Spleen (tissue), 11 donors: ENCODE results near the gene TEX53. TPM values are rescaled to one million over a fixed set of nuclear protein-coding genes. Genes with fewer than 3 reads are reported as not detected.

Source experiments
- DNase-seq: peaks from one replicate; pipeline ENCODE4 v3.0.0-alpha.2; 2020
- H3K27ac ChIP-seq, 8 donors: fragments of 200-600 bp; sonication (generic) in 7 of 8; 1 replicate in 4 of 8; 2 replicates in 4 of 8; pipeline versions ENCODE4 v1.5.0 to v1.8.0; 2016 to 2021; ENCODE audit warnings: inconsistent platforms in 4 of 8, mild to moderate bottlenecking in 4 of 8, moderate library complexity in 1 of 8
- H3K27me3 ChIP-seq, 7 donors: fragments of 200-600 bp; sonication (generic) in 6 of 7; replicated peaks in 1 of 7; 1 replicate in 4 of 7; 2 replicates in 3 of 7; pipeline versions ENCODE4 v1.5.0 to v1.8.0; 2016 to 2021; ENCODE audit warnings: inconsistent platforms in 3 of 7, mild to moderate bottlenecking in 1 of 7
- H3K36me3 ChIP-seq, 6 donors: fragments of 200-600 bp; sonication (generic) in 5 of 6; 1 replicate in 4 of 6; 2 replicates in 2 of 6; pipeline versions ENCODE4 v1.5.0 to v1.8.0; 2016 to 2021; ENCODE audit warnings: inconsistent platforms in 2 of 6
- H3K4me1 ChIP-seq, 6 donors: fragments of 200-600 bp; sonication (generic) in 5 of 6; 1 replicate in 3 of 6; 2 replicates in 3 of 6; pipeline versions ENCODE4 v1.5.0 to v1.8.0; 2016 to 2021; ENCODE audit warnings: inconsistent platforms in 3 of 6
- H3K4me3 ChIP-seq, 8 donors: fragments of 200-600 bp; sonication (generic) in 7 of 8; 1 replicate in 4 of 8; 2 replicates in 4 of 8; pipeline versions ENCODE4 v1.5.0 to v1.8.0; 2016 to 2021; ENCODE audit warnings: inconsistent platforms in 4 of 8, mild to moderate bottlenecking in 4 of 8, moderate library complexity in 2 of 8
- H3K9me3 ChIP-seq, 8 donors: fragments of 200-600 bp; sonication (generic) in 7 of 8; 1 replicate in 4 of 8; 2 replicates in 4 of 8; pipeline versions ENCODE4 v1.5.0 to v1.8.0; 2016 to 2021; ENCODE audit warnings: inconsistent platforms in 4 of 8
- CTCF ChIP-seq, 11 experiments: fragments of 200-600 bp in 7 of 11; fragments of 450-650 bp in 4 of 11; sonication (generic) in 4 of 11; IDR thresholded peaks in 8 of 11; conservative IDR thresholded peaks in 3 of 11; 1 replicate in 7 of 11; 2 replicates in 4 of 11; pipeline versions ENCODE4 v1.4.0 to v1.8.0; 2016 to 2021; ENCODE audit warnings: antibody characterized with exemption in 11 of 11, inconsistent platforms in 4 of 11, mild to moderate bottlenecking in 1 of 11
- POLR2A ChIP-seq, 3 donors: fragments of 450-650 bp; IDR thresholded peaks; one replicate each; pipeline ENCODE4 v1.5.1; 2017; ENCODE audit warnings: antibody characterized with exemption in 3 of 3, mild to moderate bottlenecking in 1 of 3
- POLR2AphosphoS5 ChIP-seq, 3 donors: sonication (generic); formaldehyde crosslinking; IDR thresholded peaks; one replicate each; pipeline ENCODE4 v1.5.1; 2017; ENCODE audit warnings: antibody characterized with exemption in 3 of 3
- WGBS, 5 donors: extraction: QIAGEN DNeasy Blood & Tissue Kit in 3 of 5; methylation state at CpG; one replicate each; pipeline versions ENCODE4 v1.1.5 to v1.1.7; 2013 to 2018; 5-methylcytosine and 5-hydroxymethylcytosine counted together
- intact Hi-C: fragments of 100-400 bp; cut with DNase I; formaldehyde crosslinking; loops from one replicate; pipeline ENCODE4 v1.15.0; 2023; ENCODE audit warnings: low total_unique reads
- polyA plus RNA-seq, 3 donors: library from polyadenylated mRNA; stranded (reverse); fragments of 200-250 nt; gene quantifications; one replicate each; pipeline ENCODE4 v1.2.1, GENCODE V29; 2013
- total RNA-seq, 7 donors: library from RNA; depleted of rRNA in 3 of 7; stranded (reverse); fragments of >200 nt in 3 of 7; fragmentation: NEBNext Ultra II Directional in 4 of 7; extraction: Animal tissue kit (Norgen Biotek cat#: 25700) in 4 of 7; gene quantifications; one replicate each; pipeline versions ENCODE4 v1.1.0 to v1.2.1, GENCODE V29; 2016 to 2021
- donor health status: healthy with polysubstance abuse.
- donor health status: DM: no; HTN: no; CAD: no; lungs with moderate emphysema.
- donor health status: DM: no; HTN: no; CAD: no.
- donor health status: Bipolar disorder and iron deficiency.
- donor health status: healthy.
- donor health status: DM: no; HTN: no; CAD: no.
- donor health status: DM: yes; HTN: yes; CAD: no.

Gene TEX53
- total and polyA plus RNA-seq, 10 donors: not detected

DNA sequence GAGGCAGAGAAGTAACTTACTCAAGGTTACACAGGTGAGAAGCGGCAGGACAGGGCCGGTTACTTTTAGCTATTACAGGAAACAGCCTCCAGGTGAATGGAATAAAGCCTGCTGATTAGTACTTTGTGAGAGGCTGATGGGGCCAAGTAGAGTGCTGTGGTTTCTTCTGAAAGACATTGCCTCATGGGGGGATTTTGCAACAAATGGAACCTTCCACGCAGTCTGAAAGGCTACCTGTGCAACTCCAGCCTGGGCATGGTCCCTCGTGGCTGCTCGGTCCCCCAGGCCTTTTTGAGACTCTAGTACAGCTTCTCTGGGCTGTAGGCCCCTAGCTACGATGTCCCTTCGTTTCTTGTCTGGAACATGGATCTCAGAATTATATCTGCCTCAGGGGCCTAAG, 44.5 kb downstream of the TEX53 start:
- TF ChIP-seq POLR2A (IDR thresholded peaks at IDR 0.05) (no peak), POLR2AphosphoS5 (IDR thresholded peaks at IDR 0.05) (no peak), CTCF (IDR thresholded peaks at IDR 0.05 in 8 of 11, conservative IDR thresholded peaks at IDR 0.05 in 3 of 11) (no peak)
- H3K4me1 ChIP-seq: peaks cover 47 to 84% (median 67%) of the 10 kb centered on the region in 6 donors
- H3K9me3 ChIP-seq: no peaks in the 10 kb centered on the region
- peaks cover 0 to 8% (median 2%) of the 10 kb centered on the region in 6 donors for H3K36me3 ChIP-seq
- H3K4me3 ChIP-seq: peak overlapping the region in 3 of 8 donors; percentile 67 to 93 (median 81)
- H3K27ac ChIP-seq: peak overlapping the region; percentile 36 to 98 (median 94)
- intact Hi-C loops: no loop called here
- H3K27me3 ChIP-seq: no peaks in the 10 kb centered on the region
- no peak for DNase-seq
- WGBS, 5 donors: 58 to 84% (median 72%) methylated on average over 7 of the region's 7 CpGs

GRCh38 chr9:114612272-114612923, 45.2 kb downstream of the TEX53 start:
- H3K27ac ChIP-seq: peak overlapping the region; percentile 90 to 98 (median 94)
- H3K9me3 ChIP-seq: no peaks in the 10 kb centered on the region
- DNase-seq: no peak
- intact Hi-C loops: no loop called here
- peaks cover 0 to under 1% (median 0%) of the 10 kb centered on the region in 6 donors for H3K36me3 ChIP-seq
- 29 to 39% (median 34%) methylated on average over 4 of the region's 4 CpGs for WGBS, 5 donors
- H3K27me3 ChIP-seq: no peaks in the 10 kb centered on the region
- H3K4me3 ChIP-seq: peak overlapping the region; percentile 67 to 93 (median 70)
- H3K4me1 ChIP-seq: peaks cover 40 to 83% (median 65%) of the 10 kb centered on the region in 6 donors
- TF ChIP-seq POLR2AphosphoS5 (IDR thresholded peaks at IDR 0.05) (peak in 1 of 3 donors; percentile 48), POLR2A (IDR thresholded peaks at IDR 0.05) (no peak), CTCF (IDR thresholded peaks at IDR 0.05 in 8 of 11, conservative IDR thresholded peaks at IDR 0.05 in 3 of 11) (no peak)

GRCh38 chr9:114611516-114612271, 45.9 kb downstream of the TEX53 start:
- H3K36me3 ChIP-seq: no peaks in the 10 kb centered on the region
- 1 to 3% (median 1%) methylated on average over 30 to 58 of the region's 58 CpGs for WGBS, 5 donors
- H3K27me3 ChIP-seq: no peaks in the 10 kb centered on the region
- H3K4me1 ChIP-seq: peaks cover 33 to 83% (median 60%) of the 10 kb centered on the region in 6 donors
- intact Hi-C loops: no loop called here
- peak; percentile 89 for DNase-seq
- peak overlapping the region; percentile 90 to 98 (median 94) for H3K27ac ChIP-seq
- peak overlapping the region; percentile 67 to 93 (median 70) for H3K4me3 ChIP-seq
- no peak for TF ChIP-seq CTCF (IDR thresholded peaks at IDR 0.05 in 8 of 11, conservative IDR thresholded peaks at IDR 0.05 in 3 of 11)
- peak in 1 of 3 donors; percentile 11 for TF ChIP-seq POLR2AphosphoS5 (IDR thresholded peaks at IDR 0.05)
- no peaks in the 10 kb centered on the region for H3K9me3 ChIP-seq

GRCh38 chr9:114608525-114608796, 49.1 kb downstream of the TEX53 start:
- intact Hi-C loops: no loop called here

More at GRCh38 chr9:114608525-114608796, 49.1 kb downstream of the TEX53 start:
- no peaks in the 10 kb centered on the region for H3K27me3 ChIP-seq
- WGBS, 5 donors: 91 to 98% (median 96%) methylated on average over 2 of the region's 2 CpGs
- no peaks in the 10 kb centered on the region for H3K9me3 ChIP-seq
- TF ChIP-seq POLR2A (IDR thresholded peaks at IDR 0.05) (no peak), CTCF (IDR thresholded peaks at IDR 0.05 in 8 of 11, conservative IDR thresholded peaks at IDR 0.05 in 3 of 11) (no peak), POLR2AphosphoS5 (IDR thresholded peaks at IDR 0.05) (no peak)
- H3K36me3 ChIP-seq: no peaks in the 10 kb centered on the region
- no peak for DNase-seq
- peak overlapping the region in 1 of 8 donors; percentile 33 for H3K27ac ChIP-seq
- H3K4me1 ChIP-seq: peaks cover 19 to 79% (median 55%) of the 10 kb centered on the region in 6 donors
- no peak overlapping the region for H3K4me3 ChIP-seq
